ENCODE measurements around the gene IFT81. TPM values are rescaled to one million over a fixed set of nuclear protein-coding genes. Genes with fewer than 3 reads are reported as not detected.
A peak's percentile ranks its signal among the peaks of the same experiment; 100 is the strongest.

The IFT81 gene
- total RNA-seq, 2 donors from 2014 or later, result 20.2 to 29.6 TPM

DNA sequence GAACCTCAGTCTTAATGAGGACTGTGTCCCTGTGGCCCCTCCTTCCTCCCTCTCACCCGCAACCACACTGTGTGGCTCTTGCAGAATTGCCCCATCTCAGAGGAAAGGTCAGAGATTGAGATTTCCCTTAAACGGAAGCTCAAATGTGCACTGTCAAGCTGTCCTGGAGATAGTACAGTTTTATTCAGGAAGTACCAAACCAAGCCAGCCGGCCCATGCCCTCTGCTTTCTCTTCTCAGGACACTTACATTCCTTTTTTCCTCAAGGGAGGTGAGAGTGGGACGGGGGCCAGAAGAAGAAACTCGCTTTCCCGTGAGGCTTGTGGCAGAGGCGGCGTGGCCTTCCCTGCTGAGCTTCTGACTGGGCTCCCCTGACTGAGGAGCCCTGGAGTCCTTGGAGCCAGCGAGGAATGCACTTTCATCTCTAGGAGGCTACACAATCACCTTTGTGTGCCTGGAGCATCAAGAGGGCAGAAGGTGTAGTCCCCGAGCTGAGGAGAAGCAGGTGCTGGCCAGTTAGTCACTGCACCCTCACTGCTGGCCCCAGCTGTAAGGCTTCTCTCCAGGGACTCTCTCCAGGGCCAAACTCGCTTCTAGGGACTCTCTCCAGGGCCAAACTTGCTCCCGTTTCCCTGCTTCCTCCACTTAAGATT, 132.7 kb downstream of the IFT81 start:
- no peak overlapping the region for H3K4me3 Mint-ChIP-seq
- peaks cover 12% of the 10 kb centered on the region for H3K4me1 ChIP-seq (ENCODE audit: control insufficient read depth, insufficient read depth, low read length)
- no peaks in the 10 kb centered on the region for H3K9me3 ChIP-seq (ENCODE audit: control insufficient read depth, low read length)
- whole genome bisulfite sequencing, 2 experiments (ENCODE audit: insufficient coverage in 1 of 2, insufficient read length in 1 of 2), result 87% methylated on average over 7 to 12 of the region's 12 CpGs
- H3K27ac Mint-ChIP-seq, result peak overlapping the region; percentile 39
- peak; percentile 43 for DNase-seq
- H3K27ac ChIP-seq (ENCODE audit: low read depth, low read length), result no peak overlapping the region
- H3K27me3 Mint-ChIP-seq (ENCODE audit: insufficient read depth), result no peaks in the 10 kb centered on the region
- H3K36me3 ChIP-seq (ENCODE audit: control insufficient read depth, insufficient read depth, low read length), result no peaks in the 10 kb centered on the region
- H3K9me3 Mint-ChIP-seq, result peaks cover 2% of the 10 kb centered on the region
- no peaks in the 10 kb centered on the region for H3K27me3 ChIP-seq (ENCODE audit: control insufficient read depth, insufficient read depth, low read length, poor library complexity, severe bottlenecking)
- TF ChIP-seq, protein P1, sequence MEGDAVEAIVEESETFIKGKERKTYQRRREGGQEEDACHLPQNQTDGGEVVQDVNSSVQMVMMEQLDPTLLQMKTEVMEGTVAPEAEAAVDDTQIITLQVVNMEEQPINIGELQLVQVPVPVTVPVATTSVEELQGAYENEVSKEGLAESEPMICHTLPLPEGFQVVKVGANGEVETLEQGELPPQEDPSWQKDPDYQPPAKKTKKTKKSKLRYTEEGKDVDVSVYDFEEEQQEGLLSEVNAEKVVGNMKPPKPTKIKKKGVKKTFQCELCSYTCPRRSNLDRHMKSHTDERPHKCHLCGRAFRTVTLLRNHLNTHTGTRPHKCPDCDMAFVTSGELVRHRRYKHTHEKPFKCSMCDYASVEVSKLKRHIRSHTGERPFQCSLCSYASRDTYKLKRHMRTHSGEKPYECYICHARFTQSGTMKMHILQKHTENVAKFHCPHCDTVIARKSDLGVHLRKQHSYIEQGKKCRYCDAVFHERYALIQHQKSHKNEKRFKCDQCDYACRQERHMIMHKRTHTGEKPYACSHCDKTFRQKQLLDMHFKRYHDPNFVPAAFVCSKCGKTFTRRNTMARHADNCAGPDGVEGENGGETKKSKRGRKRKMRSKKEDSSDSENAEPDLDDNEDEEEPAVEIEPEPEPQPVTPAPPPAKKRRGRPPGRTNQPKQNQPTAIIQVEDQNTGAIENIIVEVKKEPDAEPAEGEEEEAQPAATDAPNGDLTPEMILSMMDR (conservative IDR thresholded peaks at IDR 0.05), result no peak
- H3K36me3 Mint-ChIP-seq (ENCODE audit: low read depth), result no peaks in the 10 kb centered on the region
- H3K9ac ChIP-seq (ENCODE audit: extremely low read depth, low read length, poor library complexity, severe bottlenecking), result no peak overlapping the region
- H3K4me3 ChIP-seq (ENCODE audit: low read length), result no peak overlapping the region
- H3K4me1 Mint-ChIP-seq, result peaks cover 18% of the 10 kb centered on the region

DNA sequence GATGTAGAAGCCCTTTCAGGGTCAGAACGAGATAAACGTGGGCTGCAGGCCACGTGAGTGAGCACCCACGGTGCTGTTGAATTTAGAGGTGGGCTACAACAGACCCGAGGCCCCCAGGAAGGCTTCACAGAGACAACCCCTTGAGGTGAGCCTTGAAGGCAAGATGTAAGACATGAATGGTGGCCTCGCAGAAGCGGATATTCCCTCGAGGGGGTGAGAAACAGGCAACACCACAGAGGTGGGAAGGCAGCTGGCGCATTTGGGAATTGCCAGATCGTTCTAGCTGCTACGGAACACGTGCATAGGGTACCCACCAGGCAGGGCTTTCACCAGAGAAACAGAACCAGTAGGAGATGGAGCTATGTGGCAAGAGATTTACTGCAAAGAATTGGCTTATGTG, 134.3 kb downstream of the IFT81 start:
- H3K4me3 ChIP-seq (ENCODE audit: low read length), result no peak overlapping the region
- H3K9me3 ChIP-seq (ENCODE audit: control insufficient read depth, low read length), result no peaks in the 10 kb centered on the region
- no peaks in the 10 kb centered on the region for H3K27me3 ChIP-seq (ENCODE audit: control insufficient read depth, insufficient read depth, low read length, poor library complexity, severe bottlenecking)
- peaks cover 8% of the 10 kb centered on the region for H3K4me1 ChIP-seq (ENCODE audit: control insufficient read depth, insufficient read depth, low read length)
- Mint-ChIP-seq H3K27ac (no peak overlapping the region), H3K36me3 (ENCODE audit: low read depth) (no peaks in the 10 kb centered on the region), H3K9me3 (peaks cover 2% of the 10 kb centered on the region), H3K4me3 (no peak overlapping the region), H3K27me3 (ENCODE audit: insufficient read depth) (no peaks in the 10 kb centered on the region), H3K4me1 (peaks cover 11% of the 10 kb centered on the region)
- no peak overlapping the region for H3K9ac ChIP-seq (ENCODE audit: extremely low read depth, low read length, poor library complexity, severe bottlenecking)
- WGBS, 2 experiments (ENCODE audit: insufficient coverage in 1 of 2, insufficient read length in 1 of 2), result 93 to 96% methylated on average over 12 of the region's 12 CpGs
- H3K36me3 ChIP-seq (ENCODE audit: control insufficient read depth, insufficient read depth, low read length), result no peaks in the 10 kb centered on the region
- no peak for DNase-seq
- TF ChIP-seq, protein P1 (conservative IDR thresholded peaks at IDR 0.05), result no peak
- no peak overlapping the region for H3K27ac ChIP-seq (ENCODE audit: low read depth, low read length)

DNA sequence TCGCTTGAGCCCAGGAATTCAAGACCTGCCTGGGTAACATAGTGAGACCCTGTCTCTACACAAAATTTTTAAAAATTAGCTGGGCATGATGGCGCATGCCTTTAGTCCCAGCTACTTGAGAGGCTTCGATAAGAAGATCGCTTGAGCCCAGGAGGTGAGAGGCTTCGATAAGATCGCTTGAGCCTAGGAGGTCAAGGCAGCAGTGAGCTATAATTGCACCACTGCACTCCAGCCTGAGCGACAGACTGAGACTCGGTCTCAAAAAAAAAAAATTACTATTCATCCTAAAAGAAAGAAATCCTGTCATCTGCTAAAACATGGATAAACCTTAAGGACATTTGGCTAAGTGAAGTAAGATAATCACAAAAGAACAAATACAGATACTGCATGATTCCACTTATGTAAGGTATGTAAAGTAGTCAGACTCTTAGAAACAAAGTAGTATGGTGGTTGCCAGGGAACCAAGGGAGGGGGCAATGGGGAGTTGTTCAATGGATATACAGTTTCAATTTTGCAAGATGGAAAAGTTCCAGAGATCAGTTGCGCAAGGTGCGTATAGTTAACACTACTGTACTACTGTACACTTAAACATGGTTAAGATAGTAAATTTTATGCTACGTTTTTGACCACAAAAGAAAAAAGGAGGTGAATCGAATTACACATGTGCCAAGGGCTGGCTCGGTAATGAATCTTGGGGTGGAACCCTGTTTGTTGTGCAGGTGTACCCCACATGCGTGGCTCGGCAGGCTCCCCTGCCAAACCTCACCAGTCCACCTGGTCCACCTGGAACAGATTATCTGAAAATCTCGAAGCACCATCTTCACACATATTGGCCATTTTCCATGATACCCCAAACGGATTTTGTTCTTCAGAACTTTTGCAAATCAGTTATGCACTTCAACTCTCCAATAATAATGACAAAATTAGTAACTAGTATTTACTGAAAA, 138.6 kb downstream of the IFT81 start:
- WGBS, 2 experiments (ENCODE audit: insufficient coverage in 1 of 2, insufficient read length in 1 of 2), result 84 to 93% methylated on average over 12 to 17 of the region's 17 CpGs
- Histone ChIP-seq H3K36me3 (ENCODE audit: control insufficient read depth, insufficient read depth, low read length) (no peaks in the 10 kb centered on the region), H3K4me1 (ENCODE audit: control insufficient read depth, insufficient read depth, low read length) (no peaks in the 10 kb centered on the region), H3K9ac (ENCODE audit: extremely low read depth, low read length, poor library complexity, severe bottlenecking) (no peak overlapping the region), H3K4me3 (ENCODE audit: low read length) (no peak overlapping the region), H3K27ac (ENCODE audit: low read depth, low read length) (no peak overlapping the region), H3K27me3 (ENCODE audit: control insufficient read depth, insufficient read depth, low read length, poor library complexity, severe bottlenecking) (no peaks in the 10 kb centered on the region), H3K9me3 (ENCODE audit: control insufficient read depth, low read length) (no peaks in the 10 kb centered on the region)
- Mint-ChIP-seq H3K27ac (no peak overlapping the region), H3K36me3 (ENCODE audit: low read depth) (no peaks in the 10 kb centered on the region), H3K4me1 (peaks cover 17% of the 10 kb centered on the region), H3K9me3 (no peaks in the 10 kb centered on the region), H3K27me3 (ENCODE audit: insufficient read depth) (no peaks in the 10 kb centered on the region), H3K4me3 (no peak overlapping the region)
- TF ChIP-seq, protein P1 (conservative IDR thresholded peaks at IDR 0.05), result no peak
- no peak for DNase-seq

Data from endodermal cell (in vitro differentiated cells).